GM19328 (cell line): Measurements from ENCODE around the gene NAA10.

Experiments used
- ATAC-seq: cut with Tn5 transposase; IDR thresholded peaks from one replicate; pipeline ENCODE4 v1.9.1; 2021; ENCODE audit warnings: mild to moderate bottlenecking, moderate library complexity; ENCODE audit not compliant: unreplicated experiment

The NAA10 gene

GRCh38 chrX:153930011-153930910, 4.6 kb downstream of the NAA10 start:
- no peak for ATAC-seq

GRCh38 chrX:153929576-153929975, 5.3 kb downstream of the NAA10 start:
- ATAC-seq: no peak

DNA sequence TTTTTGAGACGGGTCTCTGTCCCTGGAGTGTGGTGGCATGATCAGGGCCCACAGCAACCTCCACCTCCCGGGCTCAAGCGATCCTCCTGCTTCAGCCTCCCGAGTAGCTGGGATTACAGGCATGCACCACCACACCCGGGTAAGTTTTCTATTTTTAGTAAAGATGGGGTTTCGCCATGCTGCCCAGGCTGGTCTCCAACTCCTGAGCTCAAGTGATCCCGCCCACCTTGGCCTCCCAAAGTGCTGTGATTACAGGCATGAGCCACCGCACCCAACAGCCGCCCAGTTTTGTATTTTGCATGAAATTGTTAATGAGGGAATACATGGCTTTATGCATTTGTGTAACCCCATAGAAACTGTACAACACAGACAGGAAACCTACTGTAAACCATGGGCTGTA, 6.0 kb downstream of the NAA10 start:
- no peak for ATAC-seq

- peak; percentile 70 for ATAC-seq
Measured at GRCh38 chrX:153927922-153928760, 6.7 kb downstream of the NAA10 start.

GRCh38 chrX:153927672-153927921, 7.2 kb downstream of the NAA10 start:
- no peak for ATAC-seq

- ATAC-seq: peak; percentile 45
Measured at GRCh38 chrX:153926858-153927671, 7.8 kb downstream of the NAA10 start.

GRCh38 chrX:153926552-153926857, 8.3 kb downstream of the NAA10 start:
- no peak for ATAC-seq

DNA sequence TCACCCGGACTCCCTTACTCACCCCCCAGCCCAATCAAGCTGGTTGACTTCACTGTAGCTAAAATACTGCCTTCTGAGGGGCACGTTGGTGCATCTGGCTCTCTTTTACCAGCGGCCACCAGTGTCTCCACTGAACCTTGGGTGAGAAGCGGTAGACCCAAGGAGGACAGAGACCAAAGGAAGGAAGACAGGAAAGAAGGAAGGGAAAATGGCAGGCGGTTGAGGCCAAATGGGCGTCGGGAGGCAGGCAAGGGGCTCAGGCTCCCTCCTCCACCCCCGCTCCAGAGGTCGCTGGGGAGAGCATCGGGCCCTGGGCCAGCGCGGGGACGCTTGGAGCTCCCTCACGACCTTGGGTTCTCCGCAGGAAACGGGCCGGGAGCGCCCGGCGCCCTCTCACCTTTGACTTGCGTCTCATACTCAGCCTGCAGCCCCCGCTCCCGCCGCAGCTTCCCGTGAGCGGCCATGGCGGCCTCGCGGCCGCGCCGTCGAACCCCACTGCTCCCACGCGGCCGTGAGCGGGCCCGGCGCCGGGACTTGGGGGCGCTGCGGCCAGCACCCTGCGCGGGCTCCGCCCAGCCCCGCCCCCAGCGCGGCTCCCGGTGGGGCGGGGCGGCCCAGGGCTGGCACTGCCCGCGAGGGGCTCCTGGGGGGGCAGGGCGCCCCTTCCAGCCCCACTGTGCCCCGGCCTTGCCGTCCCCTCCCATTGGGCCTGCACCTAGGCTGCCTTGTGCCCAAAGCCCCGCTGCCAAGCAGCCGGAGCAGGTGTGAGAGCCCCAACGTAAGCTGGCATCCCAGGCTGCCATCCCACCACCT, 8.9 kb downstream of the NAA10 start, which contains the start of gene ARHGAP4:
TSS of gene ARHGAP4 (minus strand) at position 526 of the 813 bp plus-strand sequence. CDS start at position 464, 62 bp downstream.
- no peak for ATAC-seq

- no peak for ATAC-seq
Measured at GRCh38 chrX:153925387-153925738, 9.5 kb downstream of the NAA10 start.

DNA sequence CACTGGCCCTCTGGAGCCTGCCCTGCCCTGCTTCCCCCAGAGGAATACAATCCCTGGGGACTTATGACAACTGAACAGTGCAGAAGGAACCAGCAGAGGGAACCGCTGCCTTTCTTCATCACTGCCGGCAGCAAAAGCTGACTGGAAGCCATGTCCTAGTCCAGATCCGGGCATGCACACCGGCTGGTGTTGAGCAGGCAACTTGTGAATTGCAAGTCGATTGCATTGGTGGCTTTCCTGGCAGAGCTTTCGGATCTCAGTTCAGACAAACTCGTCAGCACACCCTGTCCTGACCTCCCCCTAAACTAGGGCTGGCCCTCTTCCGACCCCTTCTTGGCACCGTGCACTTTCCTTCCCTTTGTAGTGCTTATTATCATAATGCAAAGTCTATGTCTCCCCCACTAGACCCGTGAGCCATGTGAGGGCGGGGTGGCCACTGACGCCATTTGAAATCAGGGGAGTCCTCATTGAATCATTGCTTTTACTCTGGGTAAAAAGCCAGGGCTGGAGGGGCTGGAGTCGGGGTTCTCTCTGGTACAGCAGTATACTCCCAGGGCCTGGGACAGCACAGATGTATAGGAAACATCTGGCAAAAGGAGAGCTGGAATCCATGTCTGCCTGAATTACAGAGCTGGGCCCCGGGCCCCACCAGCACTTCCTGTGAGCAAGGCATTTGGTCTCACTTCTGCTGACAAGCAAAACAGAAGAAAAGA, 10.5 kb downstream of the NAA10 start:
- no peak for ATAC-seq

- no peak for ATAC-seq
Measured at GRCh38 chrX:153922932-153923857, 11.6 kb downstream of the NAA10 start.

DNA sequence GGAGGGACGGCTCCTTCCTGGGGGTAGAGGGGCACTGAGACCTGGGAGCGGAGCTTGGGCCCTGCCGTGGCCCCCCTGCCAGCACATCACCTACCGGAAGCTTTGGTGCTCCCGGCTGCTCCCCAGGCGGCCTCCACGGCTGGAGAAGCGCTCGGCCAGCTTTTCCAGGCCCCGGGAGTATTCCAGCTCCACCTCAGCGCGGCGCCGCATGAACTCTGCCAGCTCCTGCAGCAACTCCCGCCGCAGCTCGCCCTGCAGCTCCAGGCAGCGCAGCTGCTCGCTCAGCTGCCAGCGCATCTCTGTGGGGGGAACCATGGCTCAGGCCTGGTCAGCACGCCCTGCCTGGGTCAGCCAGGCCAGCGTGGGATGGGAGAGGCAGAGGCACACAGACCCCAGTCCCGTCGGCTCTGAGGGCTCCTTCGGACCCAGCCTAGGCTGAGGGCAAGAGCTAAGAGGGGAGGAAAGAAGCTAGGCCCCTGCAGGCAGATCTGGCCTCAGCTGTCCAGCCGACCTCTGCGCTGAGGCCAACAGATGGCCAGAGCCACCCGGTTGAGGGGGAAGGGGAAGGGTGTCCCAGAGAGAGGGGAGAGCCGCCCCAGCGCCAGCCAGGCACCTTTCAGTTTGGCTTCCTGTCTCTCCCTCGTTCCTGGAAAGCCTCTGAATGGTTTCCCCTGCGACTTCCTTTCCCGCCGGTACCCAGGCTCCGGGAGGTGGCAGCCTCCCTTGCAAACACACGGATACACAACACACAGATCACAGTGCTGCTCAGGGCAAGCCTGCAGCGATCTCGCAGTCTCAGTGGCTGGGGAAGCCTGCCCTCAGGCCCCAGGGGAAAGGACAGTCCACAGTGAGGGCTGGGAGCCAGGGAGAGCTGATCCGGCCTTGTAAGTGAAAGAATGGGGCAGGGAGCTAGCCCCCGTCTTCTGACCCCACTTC, 13.1 kb downstream of the NAA10 start:
- no peak for ATAC-seq

DNA sequence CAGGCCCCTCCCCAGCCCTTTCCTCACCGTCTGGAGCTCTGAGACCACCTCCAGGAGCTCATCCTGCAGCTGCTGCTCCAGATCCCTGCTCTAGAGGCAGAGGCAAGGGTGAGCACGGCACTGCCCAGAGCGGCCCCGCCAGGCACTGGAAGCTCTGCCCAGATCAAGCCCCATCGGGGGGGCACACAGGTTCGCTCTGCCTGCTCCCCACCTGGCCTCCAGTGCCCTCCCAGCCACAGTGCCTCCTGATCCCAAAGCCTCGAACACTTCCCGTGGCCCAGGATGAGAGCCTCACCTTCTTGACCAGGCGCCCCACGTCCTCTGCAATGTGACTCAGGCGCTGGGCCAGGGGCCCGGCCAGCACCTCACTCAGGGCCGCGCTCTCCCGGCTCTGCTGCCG, 13.8 kb downstream of the NAA10 start:
- ATAC-seq: no peak

GRCh38 chrX:153920546-153920945, 14.3 kb downstream of the NAA10 start:
- ATAC-seq: no peak

- ATAC-seq: no peak
Measured at GRCh38 chrX:153919281-153919680, 15.6 kb downstream of the NAA10 start.

GRCh38 chrX:153917869-153918268, 17.0 kb downstream of the NAA10 start:
- ATAC-seq: no peak

DNA sequence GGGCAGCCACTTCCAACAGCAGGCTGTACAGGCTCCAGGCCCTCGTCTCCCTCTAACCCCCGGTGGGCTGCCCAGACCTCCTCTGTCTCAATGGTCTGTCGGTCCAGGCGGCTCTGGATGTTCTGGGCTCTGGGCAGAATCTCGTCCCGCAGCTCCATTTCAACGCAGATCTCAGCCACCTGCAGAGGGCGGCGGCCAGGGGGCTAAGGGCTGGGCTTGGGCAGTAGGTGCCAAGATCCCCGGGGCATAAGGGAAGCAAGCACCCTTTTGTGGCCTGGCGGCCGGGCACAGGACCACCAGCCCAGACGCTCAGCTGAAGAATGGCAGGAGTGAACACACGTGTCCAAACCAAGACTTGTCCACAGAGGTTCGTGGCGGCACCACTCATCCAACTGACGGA, 21.1 kb downstream of the NAA10 start:
- no peak for ATAC-seq

DNA sequence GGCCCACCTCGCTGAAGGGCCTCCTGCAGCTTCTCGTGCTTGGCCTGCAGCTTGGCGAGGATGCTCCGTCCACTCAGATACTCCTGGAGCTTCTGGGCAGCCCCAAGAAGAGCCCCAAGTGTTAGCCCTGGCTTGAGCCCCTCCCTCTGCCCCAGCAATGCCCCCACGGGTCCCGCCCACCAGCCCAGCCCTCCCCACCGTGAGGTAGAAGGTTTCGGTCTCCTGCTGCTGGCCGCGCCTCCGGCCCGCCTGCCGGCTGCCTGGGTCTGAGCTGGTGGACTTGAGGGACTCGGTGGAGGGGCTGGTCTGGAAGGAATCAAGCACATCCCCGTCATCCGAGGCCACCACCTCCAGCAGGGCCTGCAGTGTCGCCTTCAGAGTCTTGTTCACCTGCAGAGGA, 21.6 kb downstream of the NAA10 start:
- ATAC-seq: no peak
